ENCODE measurements around the gene ANGPTL1. TPM values are rescaled to one million over a fixed set of nuclear protein-coding genes. Genes with fewer than 3 reads are reported as not detected.

Gene ANGPTL1
- not detected for polyA plus RNA-seq (2012; ENCODE audit: insufficient read depth, insufficient read length, low read depth)

GRCh38 chr1:178870944-178871343 is at the start of gene ANGPTL1:
Gene ANGPTL1 (minus strand): TSS chr1:178871077. CDS start chr1:178865776, 5,301 bp downstream.
- no peaks in the 10 kb centered on the region for H3K36me3 ChIP-seq
- H3K27me3 ChIP-seq: no peaks in the 10 kb centered on the region
- DNase-seq: no peak
- no peaks in the 10 kb centered on the region for H3K9me3 ChIP-seq
- no peaks in the 10 kb centered on the region for H3K4me1 ChIP-seq
- TF ChIP-seq CTCF (IDR thresholded peaks at IDR 0.05; ENCODE audit: low read depth, low read length): no peak
- no peak within 1 kb of the TSS for H3K4me3 ChIP-seq (ENCODE audit: low read depth, low read length)

GRCh38 chr1:178919581-178919980 is 48.7 kb upstream of the ANGPTL1 start:
- Histone ChIP-seq H3K36me3 (no peaks in the 10 kb centered on the region), H3K9me3 (no peaks in the 10 kb centered on the region)
- no peak for TF ChIP-seq CTCF (IDR thresholded peaks at IDR 0.05; ENCODE audit: low read depth, low read length)

GRCh38 chr1:178918955-178919354 is 48.1 kb upstream of the ANGPTL1 start:
- H3K9me3 ChIP-seq: no peaks in the 10 kb centered on the region
- no peaks in the 10 kb centered on the region for H3K27me3 ChIP-seq
- no peaks in the 10 kb centered on the region for H3K36me3 ChIP-seq
- DNase-seq: no peak
- no peak for TF ChIP-seq CTCF (IDR thresholded peaks at IDR 0.05; ENCODE audit: low read depth, low read length)
- no peak overlapping the region for H3K4me3 ChIP-seq (ENCODE audit: low read depth, low read length)
- no peaks in the 10 kb centered on the region for H3K4me1 ChIP-seq

More at GRCh38 chr1:178919581-178919980, 48.7 kb upstream of the ANGPTL1 start:
- no peak overlapping the region for H3K4me3 ChIP-seq (ENCODE audit: low read depth, low read length)
- H3K4me1 ChIP-seq: no peaks in the 10 kb centered on the region
- no peak for DNase-seq
- H3K27me3 ChIP-seq: no peaks in the 10 kb centered on the region

- H3K27me3 ChIP-seq: no peaks in the 10 kb centered on the region
- no peak overlapping the region for H3K4me3 ChIP-seq (ENCODE audit: low read depth, low read length)
- no peaks in the 10 kb centered on the region for H3K36me3 ChIP-seq
- H3K9me3 ChIP-seq: no peaks in the 10 kb centered on the region
- DNase-seq: no peak
- no peak for TF ChIP-seq CTCF (IDR thresholded peaks at IDR 0.05; ENCODE audit: low read depth, low read length)
- no peaks in the 10 kb centered on the region for H3K4me1 ChIP-seq
These were observed 47.4 kb upstream of the ANGPTL1 start for GRCh38 chr1:178918308-178918707.

- Histone ChIP-seq H3K4me3 (ENCODE audit: low read depth, low read length) (no peak overlapping the region), H3K27me3 (no peaks in the 10 kb centered on the region), H3K36me3 (no peaks in the 10 kb centered on the region), H3K9me3 (no peaks in the 10 kb centered on the region), H3K4me1 (no peaks in the 10 kb centered on the region)
- DNase-seq: no peak
- no peak for TF ChIP-seq CTCF (IDR thresholded peaks at IDR 0.05; ENCODE audit: low read depth, low read length)
These were observed 45.7 kb upstream of the ANGPTL1 start for GRCh38 chr1:178916448-178917174.

GRCh38 chr1:178912597-178912996 is 41.7 kb upstream of the ANGPTL1 start:
- no peak for DNase-seq
- H3K4me1 ChIP-seq: no peaks in the 10 kb centered on the region
- TF ChIP-seq CTCF (IDR thresholded peaks at IDR 0.05; ENCODE audit: low read depth, low read length): no peak
- H3K27me3 ChIP-seq: no peaks in the 10 kb centered on the region
- no peaks in the 10 kb centered on the region for H3K36me3 ChIP-seq
- no peaks in the 10 kb centered on the region for H3K9me3 ChIP-seq
- no peak overlapping the region for H3K4me3 ChIP-seq (ENCODE audit: low read depth, low read length)
